NCI-H2107 treated with DMSO at 0.1 percent for 48 hours (cell line): ENCODE measurements around the gene FGB.

ENCODE experiments used
- DNase-seq: peaks from one replicate; lab custom pipeline; 2025; ENCODE audit not compliant: unreplicated experiment; lab: John Stamatoyannopoulos, UW

The FGB gene

DNA sequence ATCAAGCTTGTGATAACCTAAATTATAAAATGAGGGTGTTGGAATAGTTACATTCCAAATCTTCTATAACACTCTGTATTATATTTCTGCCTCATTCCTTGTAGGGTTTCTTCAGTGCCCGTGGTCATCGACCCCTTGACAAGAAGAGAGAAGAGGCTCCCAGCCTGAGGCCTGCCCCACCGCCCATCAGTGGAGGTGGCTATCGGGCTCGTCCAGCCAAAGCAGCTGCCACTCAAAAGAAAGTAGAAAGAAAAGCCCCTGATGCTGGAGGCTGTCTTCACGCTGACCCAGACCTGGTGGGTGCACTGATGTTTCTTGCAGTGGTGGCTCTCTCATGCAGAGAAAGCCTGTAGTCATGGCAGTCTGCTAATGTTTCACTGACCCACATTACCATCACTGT is 2.9 kb downstream of the FGB start:
- no peak for DNase-seq

DNA sequence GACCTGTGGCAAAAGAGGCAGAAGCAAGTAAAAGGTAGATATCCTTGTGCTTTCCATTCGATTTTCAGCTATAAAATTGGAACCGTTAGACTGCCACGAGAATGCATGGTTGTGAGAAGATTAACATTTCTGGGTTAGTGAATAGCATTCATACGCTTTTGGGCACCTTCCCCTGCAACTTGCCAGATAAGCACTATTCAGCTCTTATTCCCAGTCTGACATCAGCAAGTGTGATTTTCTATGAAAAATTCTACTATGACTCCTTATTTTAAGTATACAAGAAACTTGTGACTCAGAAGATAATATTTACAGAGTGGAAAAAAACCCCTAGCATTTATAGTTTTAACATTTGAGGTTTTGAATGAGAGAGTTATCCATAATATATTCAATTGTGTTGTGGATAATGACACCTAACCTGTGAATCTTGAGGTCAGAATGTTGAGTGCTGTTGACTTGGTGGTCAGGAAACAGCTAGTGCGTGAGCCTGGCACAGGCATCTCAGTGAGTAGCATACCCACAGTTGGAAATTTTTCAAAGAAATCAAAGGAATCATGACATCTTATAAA is 3.9 kb downstream of the FGB start:
- DNase-seq, result no peak

DNA sequence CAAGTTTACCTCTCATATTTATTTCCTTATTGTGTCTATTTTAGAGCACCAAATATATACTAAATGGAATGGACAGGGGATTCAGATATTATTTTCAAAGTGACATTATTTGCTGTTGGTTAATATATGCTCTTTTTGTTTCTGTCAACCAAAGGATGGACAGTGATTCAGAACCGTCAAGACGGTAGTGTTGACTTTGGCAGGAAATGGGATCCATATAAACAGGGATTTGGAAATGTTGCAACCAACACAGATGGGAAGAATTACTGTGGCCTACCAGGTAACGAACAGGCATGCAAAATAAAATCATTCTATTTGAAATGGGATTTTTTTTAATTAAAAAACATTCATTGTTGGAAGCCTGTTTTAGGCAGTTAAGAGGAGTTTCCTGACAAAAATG is 6.2 kb downstream of the FGB start:
- no peak for DNase-seq

DNA sequence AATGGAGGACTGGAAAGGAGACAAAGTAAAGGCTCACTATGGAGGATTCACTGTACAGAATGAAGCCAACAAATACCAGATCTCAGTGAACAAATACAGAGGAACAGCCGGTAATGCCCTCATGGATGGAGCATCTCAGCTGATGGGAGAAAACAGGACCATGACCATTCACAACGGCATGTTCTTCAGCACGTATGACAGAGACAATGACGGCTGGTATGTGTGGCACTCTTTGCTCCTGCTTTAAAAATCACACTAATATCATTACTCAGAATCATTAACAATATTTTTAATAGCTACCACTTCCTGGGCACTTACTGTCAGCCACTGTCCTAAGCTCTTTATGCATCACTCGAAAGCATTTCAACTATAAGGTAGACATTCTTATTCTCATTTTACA is 6.8 kb downstream of the FGB start:
- no peak for DNase-seq

DNA sequence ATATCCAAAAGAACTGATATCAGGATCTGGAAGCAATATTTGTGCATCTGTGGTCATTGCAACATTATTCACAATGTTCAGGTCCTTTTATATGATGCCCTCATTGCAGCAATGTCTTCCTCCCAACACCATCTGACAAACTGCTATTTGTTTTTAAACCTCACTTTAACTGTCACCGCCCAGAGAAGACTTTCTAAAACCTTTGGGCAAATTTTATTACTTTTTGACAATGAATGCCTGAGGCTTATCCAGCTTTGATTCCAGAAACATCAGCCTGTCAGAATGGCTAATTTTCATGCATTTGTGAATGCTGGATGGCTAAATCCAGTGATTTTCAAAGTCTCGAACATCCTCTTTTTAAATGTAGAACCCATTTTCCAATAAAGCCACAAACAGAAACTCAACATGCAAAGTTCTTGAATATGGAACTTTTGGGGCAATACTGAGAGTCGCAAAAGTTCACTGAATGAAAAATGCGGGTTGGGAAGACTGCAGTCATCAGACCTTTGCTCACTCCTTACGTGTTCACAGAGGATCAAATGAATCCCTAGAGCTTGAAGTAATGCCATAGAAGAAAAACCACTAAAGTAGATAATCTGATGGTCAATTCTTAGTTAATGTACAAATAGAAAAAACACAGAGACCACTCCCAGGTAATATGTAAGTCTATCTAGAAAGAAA is 10.5 kb downstream of the FGB start:
- DNase-seq, result no peak

DNA sequence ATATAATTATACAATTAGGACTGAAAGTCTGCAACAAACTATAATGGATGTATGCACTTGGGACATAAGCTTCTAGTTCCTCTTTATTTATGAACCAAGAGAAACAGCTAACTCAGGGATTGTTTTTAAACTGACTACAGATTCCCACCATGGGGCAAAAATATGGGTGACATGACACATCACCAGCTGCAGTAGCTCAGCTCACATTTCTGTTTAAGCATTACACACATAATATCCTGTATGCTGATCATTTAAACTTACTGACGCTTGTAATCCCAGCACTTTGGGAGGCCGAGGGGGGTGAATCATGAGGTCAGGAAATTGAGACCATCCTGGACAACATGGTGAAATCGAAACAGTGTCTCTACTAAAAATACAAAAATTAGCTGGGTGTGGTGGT is 11.5 kb downstream of the FGB start:
- no peak for DNase-seq

DNA sequence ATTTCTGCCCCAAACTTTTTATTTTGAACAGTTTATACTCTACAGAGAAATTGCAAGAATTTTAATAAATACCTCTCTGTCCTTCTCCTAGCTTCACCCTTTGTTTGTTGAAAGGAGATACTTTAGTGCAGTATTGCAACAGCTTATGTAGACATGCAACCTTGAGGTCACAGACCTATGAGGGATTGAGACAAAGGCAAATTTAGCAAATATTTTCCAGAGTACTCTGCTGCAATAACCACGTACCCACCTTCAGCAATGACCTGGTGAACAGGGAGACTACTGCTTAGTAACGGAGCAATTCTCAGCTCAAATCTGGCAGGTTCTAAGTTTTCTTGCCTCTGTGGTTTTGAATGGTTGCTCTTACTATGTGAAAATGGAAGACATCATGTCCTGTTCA is 14.5 kb downstream of the FGB start:
- DNase-seq, result no peak

DNA sequence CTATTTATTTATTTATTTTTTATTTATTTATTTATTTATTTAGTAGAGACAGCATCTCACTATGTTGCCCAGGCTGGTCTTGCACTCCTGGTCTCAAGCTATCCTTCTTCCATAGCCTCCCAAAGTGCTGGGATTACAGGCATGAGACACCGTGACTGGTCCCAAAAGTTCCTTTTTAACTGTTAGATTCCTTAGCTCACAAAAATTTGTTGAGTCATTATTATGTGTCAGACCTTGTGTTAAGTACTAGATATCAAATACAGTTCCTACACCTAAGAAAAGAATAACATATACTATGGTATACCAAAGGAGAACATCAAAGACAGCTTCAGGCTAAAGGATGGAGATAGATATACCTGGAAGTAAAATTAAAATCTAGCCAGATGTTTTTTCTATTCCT is 16.1 kb downstream of the FGB start:
- no peak for DNase-seq

DNA sequence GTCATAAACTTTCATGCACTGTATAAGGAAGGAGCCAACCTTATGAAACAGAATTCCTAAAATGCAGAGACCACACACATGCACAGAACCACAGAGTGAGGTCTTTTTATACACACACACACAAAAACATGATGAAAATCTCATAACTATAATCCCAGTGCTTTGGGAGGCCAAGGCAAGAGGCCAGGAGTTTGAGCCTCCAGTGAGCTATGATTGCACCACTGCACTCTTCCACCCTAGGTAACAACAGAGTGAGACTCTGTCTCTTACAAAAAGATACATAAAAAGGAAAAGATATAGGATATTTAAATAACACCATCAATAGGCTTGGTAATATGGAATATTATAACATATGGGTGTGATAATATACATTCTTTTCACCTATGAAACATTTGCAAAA is 17.1 kb downstream of the FGB start:
- DNase-seq, result no peak

DNA sequence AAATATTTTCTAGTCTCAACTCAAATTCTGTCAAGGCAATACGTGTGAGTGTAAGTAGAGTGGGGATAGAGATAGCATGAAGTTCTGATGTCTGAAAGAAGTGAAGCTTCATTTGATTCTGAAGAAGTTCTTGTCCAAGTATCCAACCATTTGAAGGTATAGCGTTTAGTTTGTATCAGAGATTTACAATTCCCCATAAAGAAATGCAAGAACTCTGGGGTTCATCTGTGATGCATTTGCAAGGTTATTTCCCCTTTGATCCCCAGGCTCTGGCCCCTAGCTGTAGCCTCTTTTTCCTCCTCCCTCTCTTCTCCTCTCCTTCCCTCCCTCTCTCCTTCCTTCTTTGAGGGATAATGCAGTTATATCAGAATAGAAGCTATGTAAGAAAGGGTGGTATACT is 19.9 kb downstream of the FGB start:
- DNase-seq, result no peak

DNA sequence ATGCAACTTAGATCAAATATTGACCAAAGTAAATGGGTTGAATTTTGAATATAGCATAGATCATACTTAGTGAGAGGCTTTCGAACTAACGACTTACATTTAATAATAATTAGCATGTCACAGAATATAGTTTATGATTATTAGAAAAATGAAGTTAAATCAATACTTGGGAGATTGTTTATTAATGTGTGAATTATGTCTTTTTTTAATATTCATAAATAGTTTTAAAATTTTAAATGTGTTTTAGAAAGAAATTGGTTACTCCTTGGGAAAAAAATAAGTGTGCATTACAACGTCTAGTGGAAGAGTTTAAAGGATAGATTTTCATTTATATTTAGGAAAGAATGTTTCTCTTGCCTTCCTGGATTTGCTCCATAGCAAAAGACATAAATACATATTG is 20.4 kb downstream of the FGB start:
- DNase-seq, result no peak

DNA sequence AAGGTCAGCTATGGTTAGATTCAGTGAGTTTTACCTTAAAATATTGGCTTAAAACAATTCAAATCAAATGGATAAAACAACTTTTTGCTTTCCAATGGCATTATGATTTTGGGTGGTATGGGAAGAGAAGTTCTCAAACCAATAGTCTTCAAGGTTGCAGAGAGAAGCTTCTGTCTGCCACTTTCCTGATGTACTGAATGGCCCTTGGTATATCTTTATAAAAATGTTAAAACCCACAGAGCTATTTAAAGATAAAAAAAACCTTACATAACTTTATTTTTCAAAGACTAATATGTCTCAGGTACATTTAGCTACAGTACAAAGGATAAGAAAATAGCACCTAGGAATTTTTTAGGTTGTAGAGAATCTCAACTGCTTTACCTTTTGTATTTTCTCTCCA is 20.9 kb downstream of the FGB start:
- DNase-seq, result no peak

DNA sequence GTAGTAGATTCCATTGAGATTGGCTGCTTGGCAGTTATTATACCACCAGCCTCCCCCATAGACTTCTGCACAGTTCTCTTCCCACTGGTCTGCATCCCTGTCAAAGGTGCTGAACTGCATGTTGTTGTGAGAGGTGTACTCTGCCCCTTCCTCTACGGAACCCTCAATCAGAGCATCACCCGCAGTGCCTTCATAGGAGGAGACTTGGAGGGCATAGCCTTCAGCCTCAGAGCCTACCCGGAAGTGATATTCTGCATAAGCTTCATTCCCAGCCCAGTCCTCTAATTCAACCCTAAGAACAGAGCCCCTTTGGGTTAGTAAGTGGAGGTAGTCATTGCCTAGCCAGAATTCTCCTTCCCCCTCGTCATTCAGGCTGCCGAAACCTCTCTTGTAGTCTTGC is 21.4 kb downstream of the FGB start:
- DNase-seq, result no peak

DNA sequence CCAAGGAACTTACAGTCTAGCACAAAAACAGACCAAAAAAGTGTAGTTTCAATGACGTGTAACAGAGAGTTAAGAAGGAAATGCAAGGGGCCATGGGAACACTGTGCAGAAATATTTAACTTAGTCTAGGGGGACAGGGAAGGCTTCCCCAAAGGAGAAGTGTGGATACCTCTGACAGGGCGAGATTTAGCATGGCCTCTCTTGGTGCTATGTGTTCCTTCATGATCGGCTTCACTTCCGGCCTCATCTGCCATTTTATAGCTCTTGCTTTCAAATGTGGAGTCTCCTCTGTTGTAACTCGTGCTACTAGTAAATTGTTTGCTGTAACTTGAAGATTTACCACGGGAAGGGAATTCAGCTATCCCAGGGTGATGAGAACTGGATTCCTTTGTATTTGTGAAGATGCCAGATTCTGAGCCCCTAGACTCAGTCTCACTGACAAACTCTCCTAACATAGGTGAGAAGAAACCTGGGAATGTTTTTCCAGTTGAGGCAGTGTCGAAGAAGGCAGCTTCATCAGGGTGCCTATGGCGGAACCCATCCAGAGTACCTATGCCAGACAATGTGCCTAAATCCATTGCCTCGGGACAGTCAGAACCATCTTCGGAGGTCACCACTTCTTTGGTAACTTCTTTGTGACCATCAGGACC is 22.7 kb downstream of the FGB start:
- no peak for DNase-seq

DNA sequence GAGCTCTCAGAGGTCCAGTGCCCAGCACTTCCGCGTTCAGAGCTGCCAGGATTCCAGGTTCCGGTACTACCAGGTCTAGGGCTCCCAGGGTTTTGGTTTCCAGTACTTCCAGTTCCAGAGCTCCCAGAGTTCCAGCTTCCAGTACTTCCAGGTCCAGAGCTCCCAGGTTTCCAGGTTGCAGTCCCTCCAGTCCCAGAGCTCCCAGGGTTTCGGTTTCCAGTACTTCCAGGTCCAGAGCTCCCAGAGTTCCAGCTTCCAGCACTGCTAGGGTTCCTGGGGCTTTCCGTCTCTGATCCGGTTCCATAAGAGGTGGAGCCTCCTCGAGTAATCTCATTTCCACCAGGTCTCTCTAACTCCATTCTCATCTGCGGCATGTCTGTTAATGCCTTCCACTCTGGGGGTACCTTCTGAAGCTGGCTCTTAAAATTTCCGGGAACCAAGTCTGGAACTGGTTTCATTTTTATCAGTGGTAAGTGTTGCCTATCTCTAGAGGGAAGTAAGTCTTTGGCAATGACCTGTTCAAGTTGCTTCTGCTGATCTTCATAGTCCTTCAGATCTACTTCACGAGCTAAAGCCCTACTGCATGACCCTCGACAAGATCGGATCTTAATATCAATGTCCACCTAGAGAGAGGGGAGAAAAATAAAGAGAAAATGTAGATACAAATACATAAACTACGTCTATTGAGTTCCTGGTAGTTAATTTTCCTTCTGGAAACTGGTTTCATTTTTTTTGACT is 23.7 kb downstream of the FGB start:
- DNase-seq, result no peak

DNA sequence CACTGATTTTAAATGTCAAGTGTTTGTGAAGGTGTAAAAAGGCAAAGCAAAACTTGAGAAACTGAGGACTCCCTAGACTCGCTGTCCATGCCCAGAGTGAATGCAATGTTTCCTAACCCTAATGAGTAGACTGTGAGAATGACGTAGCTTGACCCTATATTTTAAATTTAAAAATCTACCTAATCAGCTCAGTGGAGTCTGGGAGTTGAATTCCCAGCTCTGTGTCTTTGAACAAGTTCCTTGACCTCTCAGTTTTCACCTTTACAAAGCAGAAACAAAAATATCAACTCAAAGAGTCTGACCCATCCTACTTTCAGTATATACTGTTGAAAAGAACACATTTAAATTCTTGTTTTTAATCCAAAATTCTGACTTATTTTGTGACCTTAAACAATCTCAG is 25.4 kb downstream of the FGB start:
- no peak for DNase-seq

DNA sequence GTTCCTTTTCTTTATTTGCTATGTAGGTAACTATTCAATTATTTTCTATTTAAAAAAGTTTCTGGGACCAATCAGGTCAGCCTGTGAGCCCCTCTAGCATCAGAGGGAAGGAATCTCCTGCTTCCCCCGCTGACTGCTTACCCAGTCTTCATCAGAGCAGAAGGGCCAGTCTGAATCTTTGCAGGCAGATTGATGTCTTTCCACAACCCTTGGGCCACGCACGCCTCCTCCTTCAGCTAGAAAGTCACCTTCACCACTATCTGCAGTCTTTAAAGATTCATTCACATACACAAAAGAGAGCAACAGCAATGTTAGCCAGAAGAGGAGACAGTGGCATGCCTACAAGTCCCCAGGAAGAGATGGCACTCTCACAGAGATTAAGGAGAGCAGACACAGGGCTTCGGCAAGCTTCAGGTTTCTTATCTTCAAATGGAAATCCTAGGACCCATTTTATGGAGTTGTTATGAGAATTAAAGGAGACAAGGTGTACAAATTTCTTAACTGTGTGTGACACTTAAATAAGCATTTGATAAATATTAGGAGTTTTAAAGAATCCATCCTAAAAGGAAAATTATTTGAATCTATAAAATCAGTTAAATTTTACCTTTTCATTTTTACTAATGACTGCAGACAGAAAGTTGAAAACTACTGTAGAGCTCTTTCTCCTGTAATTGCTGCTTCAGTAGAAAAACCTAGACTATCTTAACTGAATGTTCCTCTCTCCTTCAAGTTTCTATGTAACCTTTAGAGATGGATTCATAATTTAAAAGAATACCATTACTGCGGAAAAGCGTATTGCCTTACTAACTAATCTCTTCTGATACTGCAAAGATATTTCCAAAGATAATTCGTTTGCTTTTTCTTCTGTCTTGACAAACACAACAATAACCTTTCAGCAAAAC is 26.7 kb downstream of the FGB start:
- DNase-seq, result no peak

DNA sequence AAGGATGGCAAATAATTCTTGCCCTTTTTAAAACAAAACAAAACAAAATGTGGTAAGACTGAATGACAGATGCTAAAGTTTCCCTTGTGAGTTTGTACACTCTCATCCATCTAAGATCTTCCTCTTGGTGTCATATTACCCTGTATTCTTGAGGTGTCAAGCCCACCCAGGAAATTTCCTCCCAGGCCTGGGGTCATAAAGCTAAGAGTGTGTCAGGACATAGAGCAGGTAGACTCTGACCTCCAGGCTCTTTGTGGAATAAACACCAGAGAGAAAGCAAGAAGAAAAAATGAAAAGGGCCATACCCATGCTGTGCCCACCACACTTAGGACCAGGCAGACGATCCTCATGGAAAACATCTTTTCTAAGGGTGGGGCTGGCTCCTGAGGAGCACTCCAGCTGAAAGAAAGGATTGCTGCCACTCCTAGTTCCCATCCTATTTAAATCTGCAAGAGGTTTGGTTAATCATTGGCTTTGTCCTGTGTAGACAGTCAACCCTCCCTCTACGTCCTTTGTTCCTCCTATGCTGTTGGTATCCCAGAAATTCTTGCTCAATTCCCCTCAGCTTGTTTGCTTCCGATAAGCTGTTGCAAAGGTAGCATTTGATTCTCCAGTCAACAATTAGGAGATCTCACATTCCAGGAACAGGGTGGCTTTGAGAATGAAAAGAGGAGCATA is 27.7 kb downstream of the FGB start, which contains the start of gene FGA:
Gene FGA, minus strand, starts transcription at position 414 of the 678 bp plus-strand sequence. Its CDS starts 55 bp downstream, at position 359.
- no peak for DNase-seq

DNA sequence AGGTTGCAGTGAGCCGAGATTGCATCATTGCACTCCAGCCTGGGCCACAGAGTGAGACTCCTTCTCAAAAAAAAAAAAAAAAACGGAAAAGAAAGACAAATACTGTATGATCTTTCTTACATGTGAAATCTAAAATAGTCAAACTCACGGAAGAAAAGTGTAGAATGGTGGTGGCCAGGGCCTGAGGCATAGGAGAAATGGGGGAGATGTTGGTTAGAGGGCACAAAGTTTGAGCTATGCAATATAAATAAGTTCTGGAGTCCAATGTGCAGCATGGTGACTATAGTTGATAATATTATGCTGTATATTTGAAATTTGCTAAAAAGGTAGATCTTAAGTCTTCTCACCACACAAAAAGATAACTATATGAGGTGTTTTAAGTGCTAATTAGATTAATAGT is 29.1 kb downstream of the FGB start:
- no peak for DNase-seq

DNA sequence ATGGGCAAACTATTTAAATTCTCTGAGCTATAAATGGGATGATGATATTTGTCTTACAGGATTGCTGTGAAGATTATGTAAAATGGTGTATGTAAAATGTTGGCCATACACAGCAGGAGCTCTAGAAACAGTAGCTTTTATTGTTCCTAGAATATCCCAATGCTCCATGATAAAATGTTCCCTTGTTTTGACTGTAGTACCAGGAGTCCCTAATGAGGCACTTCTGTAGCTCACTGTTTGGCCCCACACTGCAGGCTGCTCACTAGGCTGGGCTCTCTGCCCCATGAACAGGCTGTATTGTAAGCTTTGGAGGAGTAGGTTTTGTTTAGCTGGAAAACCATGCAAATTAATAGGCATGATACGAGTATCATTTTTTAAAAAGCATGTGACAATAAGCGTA is 31.1 kb downstream of the FGB start:
- no peak for DNase-seq
